ENCODE data around the gene DIAPH3.

GRCh38 chr13:60019119-60019993 is 144.4 kb downstream of the DIAPH3 start:
- TF ChIP-seq POLR2A (IDR thresholded peaks at IDR 0.05; ENCODE audit: low read depth, low read length) (no peak), POLR2AphosphoS5 (IDR thresholded peaks at IDR 0.05; ENCODE audit: low read depth, low read length) (no peak), TAF1 (IDR thresholded peaks at IDR 0.05; ENCODE audit: low read depth, low read length) (no peak), PAX5 (IDR thresholded peaks at IDR 0.05; ENCODE audit: insufficient read depth, low read length, severe bottlenecking) (no peak)
